Breast epithelium (tissue), 3 donors: ENCODE measurements around the gene GPHN.

Experiments used
- POLR2A ChIP-seq: fragments of 450-650 bp; IDR thresholded peaks from one replicate; pipeline ENCODE4 v1.6.1; 2016; ENCODE audit warnings: antibody characterized with exemption, mild to moderate bottlenecking, moderate library complexity
- POLR2AphosphoS5 ChIP-seq, 3 donors: sonication (generic); formaldehyde crosslinking; IDR thresholded peaks; one replicate each; pipeline ENCODE4 v1.6.1; 2017; ENCODE audit warnings: antibody characterized with exemption in 3 of 3
- TF ChIP-seq, protein P1 (sequence below), 3 donors: fragments of 450-650 bp; IDR thresholded peaks; one replicate each; pipeline ENCODE4 v1.5.1; 2016 to 2017; ENCODE audit warnings: antibody characterized with exemption in 3 of 3, mild to moderate bottlenecking in 3 of 3, moderate library complexity in 3 of 3

DNA sequence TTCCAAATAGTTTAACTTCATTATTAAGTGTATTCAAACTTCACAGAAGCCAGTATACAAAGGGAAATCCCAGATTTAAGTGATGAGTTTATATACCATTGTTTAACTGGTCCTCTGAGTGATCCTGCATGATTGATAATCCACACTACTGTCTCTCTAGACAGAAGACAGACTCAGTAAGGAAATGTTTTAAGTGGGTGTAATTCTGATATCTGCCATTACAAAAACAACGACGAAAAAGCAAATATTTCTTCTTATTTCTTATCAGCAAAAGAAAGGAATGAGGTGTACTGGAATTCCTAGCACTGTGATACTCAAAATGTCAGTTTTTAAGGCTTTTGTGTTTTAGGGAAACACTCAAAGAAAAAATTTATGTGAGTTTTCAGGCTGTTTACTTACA, 127.5 kb downstream of the GPHN start:
- TF ChIP-seq POLR2A (no peak), POLR2AphosphoS5 (IDR thresholded peaks at IDR 0.05) (no peak)
- TF ChIP-seq, protein P1, sequence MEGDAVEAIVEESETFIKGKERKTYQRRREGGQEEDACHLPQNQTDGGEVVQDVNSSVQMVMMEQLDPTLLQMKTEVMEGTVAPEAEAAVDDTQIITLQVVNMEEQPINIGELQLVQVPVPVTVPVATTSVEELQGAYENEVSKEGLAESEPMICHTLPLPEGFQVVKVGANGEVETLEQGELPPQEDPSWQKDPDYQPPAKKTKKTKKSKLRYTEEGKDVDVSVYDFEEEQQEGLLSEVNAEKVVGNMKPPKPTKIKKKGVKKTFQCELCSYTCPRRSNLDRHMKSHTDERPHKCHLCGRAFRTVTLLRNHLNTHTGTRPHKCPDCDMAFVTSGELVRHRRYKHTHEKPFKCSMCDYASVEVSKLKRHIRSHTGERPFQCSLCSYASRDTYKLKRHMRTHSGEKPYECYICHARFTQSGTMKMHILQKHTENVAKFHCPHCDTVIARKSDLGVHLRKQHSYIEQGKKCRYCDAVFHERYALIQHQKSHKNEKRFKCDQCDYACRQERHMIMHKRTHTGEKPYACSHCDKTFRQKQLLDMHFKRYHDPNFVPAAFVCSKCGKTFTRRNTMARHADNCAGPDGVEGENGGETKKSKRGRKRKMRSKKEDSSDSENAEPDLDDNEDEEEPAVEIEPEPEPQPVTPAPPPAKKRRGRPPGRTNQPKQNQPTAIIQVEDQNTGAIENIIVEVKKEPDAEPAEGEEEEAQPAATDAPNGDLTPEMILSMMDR (IDR thresholded peaks at IDR 0.05) = no peak
